HG03095 (cell line): Measurements from ENCODE around the gene HOMER3.
"Not testable (repeated sequence)": the region's sequence is repeated elsewhere in the genome, so short reads cannot be mapped to it uniquely, and the experiment has no call there.

Experiments used
- ATAC-seq: cut with Tn5 transposase; IDR thresholded peaks from one replicate; pipeline ENCODE4 v1.9.1; 2021; ENCODE audit warnings: moderate library complexity; ENCODE audit not compliant: unreplicated experiment

HOMER3 gene

GRCh38 chr19:18954094-18954493 lies 13.1 kb upstream of the HOMER3 start:
- no peak for ATAC-seq

DNA sequence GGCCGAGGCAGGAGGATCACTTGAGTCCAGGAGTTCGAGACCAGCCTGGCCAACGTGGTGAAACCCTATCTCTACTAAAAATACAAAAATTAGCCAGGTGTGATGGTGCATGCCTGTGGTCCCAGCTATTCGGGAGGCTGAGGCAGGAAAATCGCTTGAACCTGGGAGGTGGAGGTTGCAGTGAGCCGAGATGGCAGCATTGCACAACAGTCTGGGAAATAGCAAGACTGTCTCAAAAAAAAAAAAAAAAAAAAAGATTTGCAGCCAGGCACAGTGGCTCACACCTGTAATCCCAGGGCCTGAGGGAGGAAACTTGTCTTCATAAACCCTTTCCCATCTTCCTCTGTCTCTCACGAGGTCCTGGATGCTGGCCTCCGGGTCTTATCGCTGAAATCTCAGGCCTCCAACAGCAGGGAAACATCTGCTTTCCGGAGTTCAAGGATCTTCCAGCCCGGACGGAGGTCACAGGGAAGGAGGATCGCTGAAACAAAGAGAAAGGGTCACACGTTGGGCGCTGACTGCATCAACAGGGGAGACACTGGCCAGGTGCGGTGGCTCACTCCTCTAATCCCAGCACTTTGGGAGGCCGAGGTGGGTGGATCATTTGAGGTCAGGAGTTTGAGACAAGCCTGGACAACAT lies 11.5 kb upstream of the HOMER3 start:
- ATAC-seq = not testable (repeated sequence)

DNA sequence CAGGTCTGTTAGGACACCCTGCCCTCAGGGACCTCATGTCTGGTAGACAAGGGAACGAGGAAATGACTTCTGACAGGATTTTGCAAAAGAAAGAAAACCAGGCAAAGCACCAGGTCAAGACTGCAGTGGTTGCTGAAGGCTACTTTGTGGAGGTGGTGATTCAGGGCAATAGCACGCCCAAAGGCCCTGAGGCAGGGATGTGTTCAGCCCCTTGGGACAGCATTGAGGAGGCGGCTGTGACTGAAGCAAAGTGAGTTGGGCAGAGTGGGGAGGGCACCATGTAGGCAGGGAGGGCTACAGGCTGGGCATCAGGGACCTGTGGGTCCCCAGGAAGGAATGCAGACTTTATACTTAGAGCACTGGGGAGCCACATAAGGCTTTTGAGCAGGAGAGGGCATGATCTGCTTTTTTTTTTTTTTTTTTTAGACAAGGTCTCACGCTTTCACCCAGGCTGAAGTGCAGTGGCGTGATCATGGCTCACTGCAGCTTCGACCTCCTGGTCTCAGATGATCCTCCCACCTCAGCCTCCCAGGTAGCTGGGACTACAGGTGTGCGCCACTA lies 10.8 kb upstream of the HOMER3 start:
- no peak for ATAC-seq

DNA sequence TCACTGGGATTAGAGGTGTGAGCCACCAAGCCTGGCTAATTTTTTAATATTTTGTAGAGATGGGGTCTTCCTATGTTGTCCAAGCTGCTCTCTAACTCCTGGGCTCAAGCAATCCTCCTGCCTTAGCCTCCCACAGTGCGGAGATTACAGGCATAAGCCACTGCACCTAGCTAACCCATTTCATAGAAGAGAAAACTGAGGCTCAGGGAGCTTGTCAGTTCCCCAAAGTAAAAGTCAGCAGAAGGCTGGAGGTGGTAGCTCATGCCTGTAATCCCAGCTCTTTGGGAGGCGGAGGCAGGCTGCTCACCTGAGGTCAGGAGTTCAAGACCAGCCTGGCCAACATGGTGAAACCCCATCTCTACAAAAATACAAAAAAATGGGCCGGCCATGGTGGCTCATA lies 8.8 kb upstream of the HOMER3 start:
- ATAC-seq = no peak

- ATAC-seq = no peak
Observed at GRCh38 chr19:18948976-18949356, 7.9 kb upstream of the HOMER3 start.

DNA sequence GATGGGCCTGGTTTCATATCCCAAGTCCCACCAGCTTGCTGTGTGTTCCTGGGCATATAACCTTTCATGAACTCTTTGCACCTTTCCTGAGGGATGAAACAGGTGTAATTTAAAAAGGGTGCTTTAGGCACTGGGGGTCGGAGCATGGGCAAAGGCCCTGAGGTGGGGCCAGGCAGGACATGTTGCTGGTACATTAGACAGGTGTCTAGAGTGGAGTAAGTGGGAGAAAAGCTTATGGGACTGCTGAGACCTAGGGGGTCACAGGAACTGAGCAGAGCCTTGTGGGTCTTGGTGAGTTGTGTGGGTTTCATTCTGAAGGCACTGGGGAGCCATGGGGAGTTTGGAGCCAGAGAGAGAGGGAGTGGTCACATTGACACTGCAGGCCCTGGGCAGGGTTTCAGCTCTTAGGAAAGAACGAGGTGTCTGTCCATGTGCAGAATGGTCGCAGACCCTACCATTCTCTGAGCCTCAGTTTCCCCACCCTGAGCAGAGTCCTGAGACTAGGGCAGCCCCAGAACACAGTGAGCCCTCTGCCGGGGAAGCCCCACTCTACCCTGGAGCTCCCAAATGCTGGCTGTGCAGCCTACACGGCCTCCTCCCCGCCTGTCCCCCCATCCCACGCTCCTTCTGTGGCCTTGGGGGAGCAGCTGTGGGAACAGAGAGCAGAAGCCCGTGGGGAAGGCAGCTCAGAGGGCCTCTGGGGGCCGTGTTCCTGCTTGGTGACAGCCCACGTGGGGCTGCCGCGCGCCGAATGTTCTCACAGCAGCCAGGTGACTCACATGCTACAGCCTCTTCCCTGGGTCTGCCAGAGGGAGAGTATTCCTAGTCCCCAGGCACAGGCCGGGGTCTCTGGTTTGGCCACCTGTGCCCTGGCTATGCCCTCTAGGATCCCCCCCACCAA lies 7.3 kb upstream of the HOMER3 start:
- no peak for ATAC-seq

DNA sequence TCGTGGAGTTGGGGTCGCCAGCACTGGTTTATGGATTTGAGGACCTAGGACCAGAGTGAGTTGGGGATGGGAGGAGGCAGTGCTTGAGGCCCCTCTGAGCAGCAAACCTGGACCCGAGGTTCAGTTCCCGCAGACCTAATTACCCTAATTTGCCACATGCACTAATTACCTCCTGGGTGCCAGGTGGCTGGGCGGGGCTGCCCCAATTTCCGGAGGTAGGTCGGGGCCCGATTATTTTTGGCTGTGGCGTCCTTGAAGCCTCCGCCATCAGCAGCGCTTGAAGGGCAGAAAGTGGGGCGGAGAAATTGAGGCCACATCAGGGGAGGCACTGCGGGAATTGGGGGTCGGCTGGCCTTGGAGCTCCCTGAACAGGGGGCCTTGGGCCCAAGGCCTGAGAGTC lies 5.9 kb upstream of the HOMER3 start:
- no peak for ATAC-seq

GRCh38 chr19:18946335-18946734 lies 5.3 kb upstream of the HOMER3 start:
- ATAC-seq = no peak

DNA sequence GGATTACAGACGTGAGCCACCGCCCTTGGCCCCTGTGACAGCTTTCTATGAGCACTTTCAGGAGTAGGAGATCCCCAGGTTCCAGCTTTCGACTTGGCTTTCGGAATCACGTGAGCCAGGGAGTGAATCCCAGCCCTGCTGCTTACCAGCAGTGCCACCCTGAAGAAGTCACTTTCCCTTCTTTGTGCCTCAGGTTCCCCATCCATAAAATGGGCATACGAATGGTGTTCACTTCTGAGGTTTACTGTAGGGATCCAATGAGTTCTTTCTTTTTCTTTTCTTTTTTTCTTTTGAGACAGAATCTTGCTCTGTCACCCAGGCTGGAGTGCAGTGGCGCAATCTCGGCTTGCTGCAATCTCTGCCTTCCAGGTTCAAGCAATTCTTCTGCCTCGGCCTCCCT lies 4.3 kb upstream of the HOMER3 start:
- ATAC-seq = no peak

DNA sequence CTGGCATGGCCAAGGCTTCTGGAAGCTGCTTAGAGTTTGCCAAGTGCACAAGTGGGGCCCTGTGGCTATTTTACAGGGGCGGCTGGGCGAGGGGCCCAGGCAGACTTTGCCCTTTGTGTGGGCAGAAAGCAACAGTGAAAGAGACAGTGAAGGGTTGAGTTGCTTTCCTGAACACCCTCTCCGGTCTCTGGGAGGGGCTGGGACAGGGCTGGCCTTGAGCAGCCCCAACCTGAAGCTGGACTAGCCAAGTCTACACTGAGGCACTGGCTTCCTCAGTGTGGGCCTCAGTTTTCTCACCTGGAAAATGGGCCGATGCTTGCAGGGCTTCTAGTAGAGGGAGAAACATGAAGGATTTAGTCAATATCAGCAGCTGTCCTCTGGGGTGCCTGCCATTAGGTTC lies 2.4 kb upstream of the HOMER3 start:
- ATAC-seq = no peak

- no peak for ATAC-seq
Observed at GRCh38 chr19:18942692-18943091, 1.7 kb upstream of the HOMER3 start.

DNA sequence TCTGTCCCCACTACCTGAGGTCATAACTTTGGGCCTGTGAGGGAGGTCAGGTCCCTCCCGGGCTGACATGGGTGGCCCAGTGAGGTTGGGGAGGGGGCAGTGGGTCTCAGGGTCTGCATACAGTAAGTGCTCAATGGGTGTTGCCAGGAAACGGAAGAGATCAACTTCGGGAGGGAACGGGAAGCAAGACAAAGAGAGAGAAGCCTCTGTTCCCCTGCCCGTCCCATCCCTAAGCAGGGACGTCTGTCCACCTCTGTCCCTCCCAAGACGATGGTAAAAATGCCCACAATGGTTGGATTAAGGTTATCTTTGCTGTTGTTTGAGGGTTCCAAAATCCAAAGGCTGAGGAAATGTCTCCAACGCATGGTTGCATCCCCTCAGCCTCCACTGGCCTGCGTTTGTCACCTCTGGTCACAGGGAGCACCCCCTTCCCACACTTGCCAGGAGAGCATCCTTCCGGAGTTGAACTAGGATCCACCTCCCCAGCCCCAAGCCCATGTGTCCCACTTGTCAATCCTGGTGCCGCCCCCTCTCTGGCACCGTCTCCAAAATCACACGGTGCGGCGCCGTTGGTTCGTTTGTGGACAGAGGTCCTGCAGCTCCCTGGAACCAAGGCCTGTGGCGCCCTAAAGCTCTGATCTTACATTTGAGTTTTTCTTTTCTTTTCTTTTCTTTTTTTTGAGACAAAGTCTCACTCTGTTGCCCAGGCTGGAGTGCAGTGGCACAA lies 774 bp upstream of the HOMER3 start:
- ATAC-seq = no peak

DNA sequence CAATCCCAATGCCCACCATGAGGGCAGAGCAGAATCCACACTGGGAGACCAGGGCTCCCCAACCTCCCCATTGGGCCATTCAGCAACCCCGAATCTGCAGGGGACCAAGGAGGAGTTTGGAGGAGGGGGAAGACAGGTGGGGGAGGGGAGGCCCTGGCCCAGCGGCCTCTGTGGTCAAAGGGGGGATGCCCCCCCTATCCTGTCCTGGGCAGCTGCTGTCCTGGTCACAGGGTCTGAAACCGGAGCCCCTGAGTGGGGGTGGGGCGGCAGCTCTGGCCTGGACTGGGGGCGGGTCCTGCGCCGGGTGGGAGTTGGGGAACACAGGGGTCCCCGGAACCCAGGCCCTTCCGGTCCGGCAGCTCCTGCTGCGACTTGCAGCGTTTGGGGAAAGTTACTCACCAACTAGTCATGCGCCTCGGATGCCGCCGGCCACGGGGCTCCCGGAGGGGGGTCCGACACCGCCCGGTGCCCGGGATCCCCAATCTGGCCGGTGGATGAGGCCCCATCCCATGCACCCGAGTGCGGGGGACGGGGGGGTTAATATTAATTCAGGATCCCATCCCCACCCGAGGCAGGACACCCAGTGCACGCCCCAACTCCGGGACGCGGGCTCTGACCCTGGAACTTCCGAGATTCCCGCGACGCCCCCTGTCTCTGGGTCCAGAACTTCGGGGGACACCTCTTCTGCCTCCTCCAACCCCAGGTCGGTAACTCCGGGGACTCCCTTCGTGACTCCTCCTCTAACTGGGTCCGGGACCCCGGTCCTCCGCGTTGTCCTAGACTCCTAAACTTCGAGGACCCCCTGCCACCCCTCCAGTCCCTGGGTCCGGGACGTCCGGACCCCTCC lies 872 bp downstream of the HOMER3 start:
- ATAC-seq = no peak

GRCh38 chr19:18939163-18939562 lies 1.9 kb downstream of the HOMER3 start:
- no peak for ATAC-seq

GRCh38 chr19:18933297-18933696 lies 7.7 kb downstream of the HOMER3 start:
- no peak for ATAC-seq

- ATAC-seq = no peak
Observed at GRCh38 chr19:18932216-18932841, 8.7 kb downstream of the HOMER3 start.

GRCh38 chr19:18931316-18932162 lies 9.5 kb downstream of the HOMER3 start:
- ATAC-seq = no peak

GRCh38 chr19:18929311-18929710 lies 11.7 kb downstream of the HOMER3 start:
- ATAC-seq = no peak
